Vagina (tissue), 2 donors: Measurements from ENCODE around the gene FAF2. TPM values are rescaled to one million over a fixed set of nuclear protein-coding genes. Genes with fewer than 3 reads are reported as not detected.

Source experiments
- DNase-seq, 2 donors: peaks; one replicate each; pipeline ENCODE4 v3.0.0-alpha.2; 2017; ENCODE audit errors: extremely low spot score in 2 of 2
- H3K27ac ChIP-seq: fragments of 200-600 bp; sonication (generic); one replicate; pipeline ENCODE4 v1.5.1; 2019
- H3K27me3 ChIP-seq: fragments of 200-600 bp; sonication (generic); one replicate; pipeline ENCODE4 v1.5.1; 2019
- H3K36me3 ChIP-seq, 2 donors: fragments of 200-600 bp; sonication (generic); one replicate each; pipeline ENCODE4 v1.5.1; 2017 to 2019
- H3K4me1 ChIP-seq: fragments of 200-600 bp; sonication (generic); one replicate; pipeline ENCODE4 v1.5.1; 2019
- H3K4me3 ChIP-seq, 2 donors: fragments of 200-600 bp; sonication (generic); 1 replicate in 1 of 2; 2 replicates in 1 of 2; pipeline ENCODE4 v1.5.1; 2016 to 2019
- H3K9me3 ChIP-seq: fragments of 200-600 bp; sonication (generic); one replicate; pipeline ENCODE4 v1.5.1; 2019
- CTCF ChIP-seq, 3 experiments: fragments of 450-650 bp in 2 of 3; fragments of 200-600 bp in 1 of 3; sonication (generic) in 1 of 3; IDR thresholded peaks; one replicate each; pipeline ENCODE4 v1.5.1; 2017 to 2019; ENCODE audit warnings: antibody characterized with exemption in 3 of 3, mild to moderate bottlenecking in 2 of 3, moderate library complexity in 2 of 3
- POLR2A ChIP-seq, 2 donors: fragments of 450-650 bp; IDR thresholded peaks; one replicate each; pipeline ENCODE4 v1.6.1; 2017; ENCODE audit warnings: antibody characterized with exemption in 2 of 2, mild to moderate bottlenecking in 2 of 2, moderate library complexity in 2 of 2
- POLR2AphosphoS5 ChIP-seq, 2 donors: sonication (generic); formaldehyde crosslinking; IDR thresholded peaks; one replicate each; pipeline ENCODE4 v1.9.0; 2017; ENCODE audit warnings: antibody characterized with exemption in 2 of 2, mild to moderate bottlenecking in 2 of 2, low read depth in 1 of 2; ENCODE audit not compliant: insufficient read depth in 1 of 2
- intact Hi-C: fragments of 100-400 bp; cut with DNase I; formaldehyde crosslinking; loops from one replicate; pipeline ENCODE4 v1.15.1; 2023
- total RNA-seq: library from RNA; depleted of rRNA; stranded (reverse); fragments of >200 nt; gene quantifications from one replicate; pipeline ENCODE4 v1.2.3, GENCODE V29; 2016

Gene FAF2
- total RNA-seq, 1 donor from 2014 or later, result 25.3 TPM

DNA sequence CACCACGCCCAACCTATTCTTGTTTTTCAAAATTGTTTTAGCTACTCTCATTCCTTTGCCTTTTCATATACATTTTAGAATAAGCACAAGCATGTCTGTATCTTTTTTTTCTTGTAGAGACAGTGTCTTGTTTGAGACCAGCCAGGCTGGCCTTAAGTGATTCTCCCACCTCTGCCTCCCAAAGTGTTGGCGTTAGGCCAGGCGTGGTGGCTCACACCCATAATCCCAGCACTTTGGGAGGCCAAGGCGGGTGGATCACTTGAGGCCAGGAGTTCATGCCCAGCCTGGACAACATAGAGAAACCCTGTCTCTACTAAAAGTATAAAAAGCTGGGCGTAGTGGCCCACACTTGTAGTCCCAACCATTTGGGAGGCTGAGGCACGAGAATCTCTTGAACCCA lies 76.0 kb downstream of the FAF2 start:
- DNase-seq, result no peak
- Histone ChIP-seq H3K4me1 (peaks cover 8% of the 10 kb centered on the region), H3K27me3 (no peaks in the 10 kb centered on the region), H3K27ac (no peak overlapping the region), H3K4me3 (no peak overlapping the region), H3K9me3 (no peaks in the 10 kb centered on the region), H3K36me3 (peaks cover 0 to 18% of the 10 kb centered on the region in 2 donors)
- intact Hi-C loops, result no loop called here
- no peak for TF ChIP-seq POLR2AphosphoS5 (IDR thresholded peaks at IDR 0.05; ENCODE audit: insufficient read depth in 1 of 2, low read depth in 1 of 2)
- TF ChIP-seq POLR2A (IDR thresholded peaks at IDR 0.05), result no peak
- TF ChIP-seq CTCF (IDR thresholded peaks at IDR 0.05), result no peak

DNA sequence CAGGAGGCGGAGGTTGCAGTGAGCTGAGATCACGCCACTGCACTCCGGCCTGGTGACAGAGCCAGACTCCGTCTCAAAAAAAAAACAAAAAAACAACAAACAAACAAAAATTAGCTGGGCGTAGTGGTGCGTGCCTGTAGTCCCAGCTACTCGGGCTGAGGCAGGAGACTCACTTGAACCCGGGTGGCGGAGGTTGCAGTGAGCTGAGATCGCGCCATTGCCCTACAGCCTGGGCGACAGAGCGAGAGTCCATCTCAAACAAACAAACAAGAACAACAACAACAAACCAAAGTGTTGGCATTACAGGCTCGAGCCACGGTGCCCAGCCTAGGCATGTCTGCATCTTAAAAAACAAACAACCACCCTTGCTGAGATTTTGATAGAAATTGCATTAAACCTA lies 76.8 kb downstream of the FAF2 start:
- no peak for DNase-seq
- no peaks in the 10 kb centered on the region for H3K27me3 ChIP-seq
- peaks cover 0 to 26% of the 10 kb centered on the region in 2 donors for H3K36me3 ChIP-seq
- no peaks in the 10 kb centered on the region for H3K9me3 ChIP-seq
- intact Hi-C loops, result no loop called here
- no peak overlapping the region for H3K27ac ChIP-seq
- no peak overlapping the region for H3K4me3 ChIP-seq
- no peak for TF ChIP-seq POLR2AphosphoS5 (IDR thresholded peaks at IDR 0.05; ENCODE audit: insufficient read depth in 1 of 2, low read depth in 1 of 2)
- no peak for TF ChIP-seq POLR2A (IDR thresholded peaks at IDR 0.05)
- TF ChIP-seq CTCF (IDR thresholded peaks at IDR 0.05), result no peak
- H3K4me1 ChIP-seq, result peaks cover 8% of the 10 kb centered on the region

GRCh38 chr5:176525677-176526076 lies 77.5 kb downstream of the FAF2 start:
- TF ChIP-seq CTCF (IDR thresholded peaks at IDR 0.05) (no peak), POLR2A (IDR thresholded peaks at IDR 0.05) (no peak), POLR2AphosphoS5 (IDR thresholded peaks at IDR 0.05; ENCODE audit: insufficient read depth in 1 of 2, low read depth in 1 of 2) (no peak)
- no peaks in the 10 kb centered on the region for H3K9me3 ChIP-seq
- H3K27ac ChIP-seq, result no peak overlapping the region
- peaks cover 0 to 26% of the 10 kb centered on the region in 2 donors for H3K36me3 ChIP-seq
- H3K4me1 ChIP-seq, result peaks cover 12% of the 10 kb centered on the region
- no peak for DNase-seq
- no peak overlapping the region for H3K4me3 ChIP-seq
- intact Hi-C loops, result no loop called here
- H3K27me3 ChIP-seq, result no peaks in the 10 kb centered on the region

DNA sequence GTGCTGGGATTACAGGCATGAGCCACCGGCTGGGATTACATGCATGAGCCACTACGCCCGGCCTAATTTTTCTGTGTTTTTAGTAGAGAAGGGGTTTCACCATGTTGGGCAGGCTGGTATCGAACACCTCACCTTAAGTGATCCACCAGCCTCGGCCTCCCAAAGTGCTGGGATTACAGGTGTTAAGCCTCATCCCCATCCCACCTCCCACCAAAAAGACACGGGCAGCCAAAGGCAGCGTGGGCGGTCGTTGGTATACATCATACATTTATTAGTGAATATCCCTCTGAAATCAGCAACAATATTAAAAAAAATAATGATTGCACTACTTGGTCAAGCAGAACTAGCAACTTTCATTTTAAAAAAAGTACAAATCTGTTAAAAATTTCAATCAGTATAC lies 78.3 kb downstream of the FAF2 start:
- peaks cover 4 to 34% of the 10 kb centered on the region in 2 donors for H3K36me3 ChIP-seq
- intact Hi-C loops, result no loop called here
- TF ChIP-seq POLR2AphosphoS5 (IDR thresholded peaks at IDR 0.05; ENCODE audit: insufficient read depth in 1 of 2, low read depth in 1 of 2) (no peak), POLR2A (IDR thresholded peaks at IDR 0.05) (no peak), CTCF (IDR thresholded peaks at IDR 0.05) (no peak)
- peaks cover 20% of the 10 kb centered on the region for H3K4me1 ChIP-seq
- no peaks in the 10 kb centered on the region for H3K27me3 ChIP-seq
- H3K9me3 ChIP-seq, result no peaks in the 10 kb centered on the region
- no peak overlapping the region for H3K27ac ChIP-seq
- no peak overlapping the region for H3K4me3 ChIP-seq
- DNase-seq, result no peak

DNA sequence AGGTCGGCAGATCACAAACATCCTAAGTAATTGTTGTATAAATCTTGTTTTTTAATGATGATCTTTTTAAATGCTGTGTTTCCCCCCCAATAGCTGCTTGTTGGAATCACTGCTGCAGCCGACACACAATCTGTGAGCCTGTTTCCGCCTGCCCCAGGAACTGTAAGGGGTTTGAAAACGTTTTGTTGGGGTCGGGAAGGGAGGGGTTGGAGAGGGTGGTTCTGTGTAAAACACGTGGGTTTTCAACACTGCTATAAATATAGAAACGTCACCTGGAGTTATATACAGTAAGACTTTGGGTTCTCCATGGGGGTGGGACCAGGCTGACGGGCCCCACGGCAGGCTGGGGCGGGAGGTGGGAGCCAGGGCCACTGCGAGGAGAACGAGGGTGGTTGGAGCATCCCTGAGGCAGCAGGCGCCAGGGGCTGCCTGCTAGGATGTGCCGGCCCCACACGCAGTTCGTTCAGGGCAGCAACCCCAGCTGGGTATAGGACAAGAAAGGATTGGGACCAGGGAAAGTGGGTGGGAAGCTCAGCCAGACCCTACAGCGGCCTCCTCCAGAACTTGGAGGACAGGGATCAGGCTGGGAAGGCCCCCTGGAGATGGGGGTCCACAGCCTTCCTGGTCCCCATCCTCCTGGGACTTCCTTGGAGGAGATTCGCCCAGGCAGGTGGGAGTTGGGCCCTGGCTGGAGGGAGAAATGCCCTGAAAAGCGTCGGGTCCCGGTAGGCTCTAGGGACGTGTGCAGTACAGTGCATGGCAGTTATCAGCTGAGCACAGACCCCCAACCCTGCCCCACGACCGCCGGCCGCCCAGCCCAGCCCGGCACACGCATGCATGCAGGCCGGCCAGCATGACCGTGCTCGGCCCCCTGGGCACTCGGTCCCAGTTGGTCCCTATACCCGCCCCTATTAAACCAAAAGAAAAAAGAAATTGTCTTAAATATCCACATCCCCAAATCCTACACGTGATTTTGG lies 79.3 kb downstream of the FAF2 start:
- H3K4me3 ChIP-seq, result no peak overlapping the region
- H3K36me3 ChIP-seq, result peaks cover 4 to 42% of the 10 kb centered on the region in 2 donors
- no peak overlapping the region for H3K27ac ChIP-seq
- peaks cover 30% of the 10 kb centered on the region for H3K4me1 ChIP-seq
- no peak for DNase-seq
- H3K9me3 ChIP-seq, result no peaks in the 10 kb centered on the region
- TF ChIP-seq POLR2A (IDR thresholded peaks at IDR 0.05) (no peak), CTCF (IDR thresholded peaks at IDR 0.05) (no peak), POLR2AphosphoS5 (IDR thresholded peaks at IDR 0.05; ENCODE audit: insufficient read depth in 1 of 2, low read depth in 1 of 2) (no peak)
- intact Hi-C loops, result no loop called here
- no peaks in the 10 kb centered on the region for H3K27me3 ChIP-seq
